Panc1 (cell line): ENCODE data around the gene TRIM17. TPM values are rescaled to one million over a fixed set of nuclear protein-coding genes. Genes with fewer than 3 reads are reported as not detected.

ENCODE experiments used
- ATAC-seq: fragments of 200-7000 bp; cut with Tn5 transposase; 2 replicates; pipeline ENCODE4 v1.9.1; 2020; ENCODE audit warnings: mild to moderate bottlenecking, moderate library complexity
- BruUV-seq: library from RNA; stranded (reverse); fragments of 400-500 nt; replicated peaks from 2 replicates; lab custom pipeline; 2021; lab: Mats Ljungman, UMichigan
- CTCF ChIA-PET: fragments of 300-600 bp; sonication (Branson Sonifier 250); formaldehyde crosslinking; loops from one replicate; lab custom pipeline; 2022; ENCODE audit warnings: antibody characterized with exemption; lab: Charles Lee
- POLR2A ChIA-PET: fragments of 300-600 bp; sonication (Branson Sonifier 250); formaldehyde crosslinking; loops from one replicate; lab custom pipeline; 2022; ENCODE audit warnings: antibody characterized with exemption; lab: Charles Lee
- DNase-seq: peaks from one replicate; pipeline ENCODE4 v3.0.0-alpha.2; 2010; ENCODE audit warnings: low read depth, low spot score
- H3K27ac ChIP-seq: 2 replicates; pipeline ENCODE4 v1.5.1; 2011; ENCODE audit warnings: mild to moderate bottlenecking, low read length, inconsistent platforms
- H3K27me3 ChIP-seq: fragments of 200-500 bp; sonication (Bioruptor generic); 2 replicates; pipeline ENCODE4 v1.6.0; 2014; ENCODE audit warnings: low read length, inconsistent platforms; ENCODE audit not compliant: control insufficient read depth, insufficient read depth
- H3K36me3 ChIP-seq: fragments of 200-500 bp; sonication (Bioruptor generic); 2 replicates; pipeline ENCODE4 v1.5.1; 2014; ENCODE audit warnings: inconsistent platforms, mild to moderate bottlenecking, low read length, moderate library complexity; ENCODE audit not compliant: control insufficient read depth, insufficient read depth
- H3K4me1 ChIP-seq: 2 replicates; pipeline ENCODE4 v1.5.1; 2011; ENCODE audit warnings: inconsistent platforms, mild to moderate bottlenecking, low read length, moderate library complexity; ENCODE audit not compliant: control insufficient read depth, insufficient read depth
- H3K4me3 ChIP-seq, 2 experiments: 2 replicates each; pipeline ENCODE4 v1.5.1; 2011 to 2012; ENCODE audit warnings: low read depth in 2 of 2, low read length in 2 of 2, mild to moderate bottlenecking in 2 of 2, inconsistent platforms in 1 of 2, moderate library complexity in 1 of 2
- H3K9me3 ChIP-seq: fragments of 200-500 bp; sonication (Bioruptor generic); 2 replicates; pipeline ENCODE4 v1.5.1; 2014; ENCODE audit warnings: low read depth, mild to moderate bottlenecking, inconsistent platforms, low read length, moderate library complexity; ENCODE audit not compliant: control insufficient read depth, insufficient read depth
- CTCF ChIP-seq: fragments of 450-650 bp; IDR thresholded peaks from 2 replicates; pipeline ENCODE4 v1.5.1; 2017; ENCODE audit warnings: mild to moderate bottlenecking
- POLR2AphosphoS5 ChIP-seq: IDR thresholded peaks from 2 replicates; pipeline ENCODE4 v1.6.1; 2012; ENCODE audit warnings: mild to moderate bottlenecking, low read depth, low read length, moderate library complexity
- REST ChIP-seq, 2 experiments: IDR thresholded peaks; 2 replicates each; pipeline ENCODE4 v1.6.1; 2011 to 2012; ENCODE audit warnings: low read depth in 2 of 2, control low read depth in 1 of 2, low read length in 1 of 2, mild to moderate bottlenecking in 1 of 2, moderate library complexity in 1 of 2; ENCODE audit not compliant: insufficient read depth in 1 of 2
- SIN3A ChIP-seq: IDR thresholded peaks from 2 replicates; pipeline ENCODE4 v1.6.1; 2012; ENCODE audit warnings: low read depth, mild to moderate bottlenecking, low read length, moderate library complexity, borderline replicate concordance; ENCODE audit not compliant: insufficient read depth
- TCF7L2 ChIP-seq: IDR thresholded peaks from 2 replicates; pipeline ENCODE4 v1.6.1; 2011; ENCODE audit warnings: mild to moderate bottlenecking, low read depth, low read length, inconsistent platforms
- in situ Hi-C: cut with HindIII; loops from 2 replicates; pipeline ENCODE4 v1.10.0; 2016; ENCODE audit warnings: low sequenced_read_pairs, low pct_unique_long_range_greater_than_20kb
- intact Hi-C: fragments of 100-400 bp; cut with micrococcal nuclease; formaldehyde crosslinking; loops from one replicate; pipeline ENCODE4 v1.10.0; 2022; ENCODE audit not compliant: unreplicated experiment
- total RNA-seq: library from RNA; stranded (reverse); gene quantifications from one replicate; pipeline ENCODE4 v1.2.1, GENCODE V29; 2021; ENCODE audit not compliant: unreplicated experiment

The TRIM17 gene
- total RNA-seq, 1 experiment from 2014 or later: 1.2 TPM

- no peak for DNase-seq
- Histone ChIP-seq H3K27me3 (no peaks in the 10 kb centered on the region), H3K27ac (no peak overlapping the region), H3K36me3 (peaks cover 3% of the 10 kb centered on the region; the same call in 1 of the 2 replicates), H3K9me3 (no peaks in the 10 kb centered on the region), H3K4me3 (no peak overlapping the region), H3K4me1 (peaks cover 14% of the 10 kb centered on the region)
- in situ Hi-C loops (no loop called here), intact Hi-C loops (no loop called here)
- ChIA-PET CTCF (no interaction called here), POLR2A (no interaction called here)
- TF ChIP-seq TCF7L2 (no peak), SIN3A (no peak), CTCF (no peak), REST (IDR thresholded peaks at IDR 0.05; ENCODE audit: insufficient read depth in 1 of 2, low read depth in 2 of 2, low read length in 1 of 2) (no peak), POLR2AphosphoS5 (no peak)
- ATAC-seq: peak; percentile 42
- BruUV-seq: no TSS peak
These were observed 24.3 kb downstream of the TRIM17 start for GRCh38 chr1:228392111-228392936.

- no TSS peak for BruUV-seq
- peaks cover 14% of the 10 kb centered on the region for H3K4me1 ChIP-seq
- ChIA-PET CTCF (no interaction called here), POLR2A (no interaction called here)
- TF ChIP-seq REST (IDR thresholded peaks at IDR 0.05; ENCODE audit: insufficient read depth in 1 of 2, low read depth in 2 of 2, low read length in 1 of 2) (no peak), POLR2AphosphoS5 (0 out of 2 replicates have a peak, but pooled peaks have one; percentile 30)
- no peaks in the 10 kb centered on the region for H3K27me3 ChIP-seq
- in situ Hi-C loops (no loop called here), intact Hi-C loops (no loop called here)
- no peaks in the 10 kb centered on the region for H3K9me3 ChIP-seq
- H3K36me3 ChIP-seq: no peaks in the 10 kb centered on the region; the same call in 1 of the 2 replicates
- no peak overlapping the region for H3K27ac ChIP-seq
- ATAC-seq: no peak; the same call in 1 of the 2 replicates
- H3K4me3 ChIP-seq: no peak overlapping the region
- no peak for DNase-seq
These were observed 25.1 kb downstream of the TRIM17 start for GRCh38 chr1:228391411-228392020.
